PFSK-1 (cell line): ENCODE measurements around the gene ANKRD1.

Experiments
- FOXP2 ChIP-seq: optimal IDR thresholded peaks from 2 replicates; pipeline ENCODE3; 2011; ENCODE audit warnings: borderline replicate concordance, control low read depth, inconsistent platforms; ENCODE audit not compliant: insufficient read depth; ENCODE audit errors: extremely low read length, extremely low read depth
- POLR2AphosphoS5 ChIP-seq: IDR thresholded peaks from 2 replicates; pipeline ENCODE4 v1.6.1; 2012; ENCODE audit warnings: low read depth, mild to moderate bottlenecking, control low read depth, low read length, moderate library complexity
- REST ChIP-seq, 2 experiments: IDR thresholded peaks; 2 replicates each; pipeline versions ENCODE4 v1.6.1 to v1.8.0; 2011 to 2012; ENCODE audit warnings: low read depth in 2 of 2, low read length in 2 of 2, control low read depth in 1 of 2, inconsistent platforms in 1 of 2, mild to moderate bottlenecking in 1 of 2, moderate library complexity in 1 of 2; ENCODE audit not compliant: insufficient read depth in 1 of 2
- SIN3A ChIP-seq: IDR thresholded peaks from 2 replicates; pipeline ENCODE4 v1.6.1; 2012; ENCODE audit warnings: mild to moderate bottlenecking, low read length, moderate library complexity, borderline replicate concordance; ENCODE audit not compliant: insufficient read depth
- TAF1 ChIP-seq: IDR thresholded peaks from 2 replicates; pipeline ENCODE4 v1.6.1; 2012; ENCODE audit warnings: low read length, control low read depth, borderline replicate concordance; ENCODE audit not compliant: insufficient read depth

ANKRD1 gene

GRCh38 chr10:90884431-90884830 is 36.5 kb downstream of the ANKRD1 start:
- TF ChIP-seq SIN3A (no peak), REST (IDR thresholded peaks at IDR 0.05; ENCODE audit: insufficient read depth in 1 of 2, low read depth in 2 of 2, low read length in 2 of 2) (no peak), TAF1 (no peak), POLR2AphosphoS5 (no peak)

GRCh38 chr10:90879062-90879461 is 41.8 kb downstream of the ANKRD1 start:
- no peak for TF ChIP-seq REST (IDR thresholded peaks at IDR 0.05; ENCODE audit: insufficient read depth in 1 of 2, low read depth in 2 of 2, low read length in 2 of 2)
- no peak for TF ChIP-seq POLR2AphosphoS5
- TF ChIP-seq SIN3A, result no peak
- no peak for TF ChIP-seq TAF1
- no peak for TF ChIP-seq FOXP2

- TF ChIP-seq TAF1 (no peak), REST (IDR thresholded peaks at IDR 0.05; ENCODE audit: insufficient read depth in 1 of 2, low read depth in 2 of 2, low read length in 2 of 2) (no peak), SIN3A (no peak), POLR2AphosphoS5 (no peak), FOXP2 (no peak)
These were observed 48.3 kb downstream of the ANKRD1 start for GRCh38 chr10:90872648-90873020.

GRCh38 chr10:90871766-90872647 is 48.9 kb downstream of the ANKRD1 start, which contains the start of gene RPP30:
RPP30 (plus strand) TSS chr10:90871974; CDS start chr10:90871987, 13 bp downstream.
- TF ChIP-seq POLR2AphosphoS5 (peak; percentile 79), FOXP2 (peak; percentile 67), REST (IDR thresholded peaks at IDR 0.05; ENCODE audit: insufficient read depth in 1 of 2, low read depth in 2 of 2, low read length in 2 of 2) (no peak), TAF1 (peak; percentile 75), SIN3A (peak; percentile 57; the same call in 1 of the 2 replicates)
